HEK293T (cell line): ENCODE data around the gene PLP1.
"Not testable (repeated sequence)": the region's sequence is repeated elsewhere in the genome, so short reads cannot be mapped to it uniquely, and the experiment has no call there.

Experiments used
- CTCF ChIA-PET: fragments of 350-600 bp; formaldehyde crosslinking; extraction: SDS; loops from one replicate; lab custom pipeline; 2021; ENCODE audit warnings: antibody characterized with exemption, inconsistent platforms; lab: Yijun Ruan, JAX
- POLR2A ChIA-PET: fragments of 350-600 bp; formaldehyde crosslinking; extraction: SDS; loops from one replicate; lab custom pipeline; 2020; ENCODE audit warnings: antibody characterized with exemption, inconsistent platforms; lab: Yijun Ruan, JAX
- DNase-seq: peaks from one replicate; pipeline ENCODE4 v3.0.0; 2012; ENCODE audit warnings: mixed read lengths; ENCODE audit errors: extremely low spot score
- ARNT ChIP-seq: fragments of 450-650 bp; IDR thresholded peaks from 2 replicates; pipeline ENCODE4 v1.6.1; 2017; ENCODE audit warnings: mild to moderate bottlenecking
- BHLHE40 ChIP-seq: fragments of 450-650 bp; IDR thresholded peaks from 2 replicates; pipeline ENCODE4 v1.6.1; 2016; ENCODE audit warnings: mild to moderate bottlenecking, moderate library complexity, borderline replicate concordance
- CTBP1 ChIP-seq: fragments of 450-650 bp; IDR thresholded peaks from 2 replicates; pipeline ENCODE4 v1.6.1; 2016; ENCODE audit warnings: borderline replicate concordance
- ELF4 ChIP-seq: fragments of 450-650 bp; IDR thresholded peaks from 2 replicates; pipeline ENCODE4 v1.6.1; 2017; ENCODE audit warnings: antibody characterized with exemption
- FOXA1 ChIP-seq: fragments of 450-650 bp; IDR thresholded peaks from 2 replicates; pipeline ENCODE4 v1.6.1; 2016; ENCODE audit warnings: mild to moderate bottlenecking
- FOXK2 ChIP-seq: fragments of 450-650 bp; IDR thresholded peaks from 2 replicates; pipeline ENCODE4 v1.6.1; 2016; ENCODE audit warnings: mild to moderate bottlenecking
- FOXM1 ChIP-seq: fragments of 450-650 bp; IDR thresholded peaks from 2 replicates; pipeline ENCODE4 v1.6.1; 2017; ENCODE audit warnings: mild to moderate bottlenecking, borderline replicate concordance
- HDGF ChIP-seq: fragments of 450-650 bp; IDR thresholded peaks from 2 replicates; pipeline ENCODE4 v1.6.1; 2017; ENCODE audit warnings: antibody characterized with exemption, borderline replicate concordance
- L3MBTL2 ChIP-seq: fragments of 450-650 bp; conservative IDR thresholded peaks from 2 replicates; pipeline ENCODE4 v1.6.1; 2016; ENCODE audit warnings: mild to moderate bottlenecking
- LEF1 ChIP-seq: fragments of 450-650 bp; IDR thresholded peaks from 2 replicates; pipeline ENCODE4 v1.6.1; 2017; ENCODE audit warnings: mild to moderate bottlenecking, borderline replicate concordance
- NFRKB ChIP-seq: fragments of 450-650 bp; IDR thresholded peaks from 2 replicates; pipeline ENCODE4 v1.6.1; 2016; ENCODE audit warnings: mild to moderate bottlenecking, moderate library complexity
- PKNOX1 ChIP-seq: fragments of 450-650 bp; IDR thresholded peaks from 2 replicates; pipeline ENCODE4 v1.6.1; 2016
- SP1 ChIP-seq: fragments of 450-650 bp; IDR thresholded peaks from 2 replicates; pipeline ENCODE4 v1.6.1; 2017
- SUZ12 ChIP-seq: fragments of 450-650 bp; IDR thresholded peaks from 2 replicates; pipeline ENCODE4 v1.6.1; 2016; ENCODE audit warnings: mild to moderate bottlenecking
- TARDBP ChIP-seq: fragments of 450-650 bp; IDR thresholded peaks from 2 replicates; pipeline ENCODE4 v1.6.1; 2016
- ZNF384 ChIP-seq: fragments of 450-650 bp; IDR thresholded peaks from 2 replicates; pipeline ENCODE4 v1.6.1; 2016

PLP1 gene

GRCh38 chrX:103754401-103754800 is 22.2 kb upstream of the PLP1 start:
- POLR2A ChIA-PET, result no interaction called here
- no peak for DNase-seq
- TF ChIP-seq NFRKB, result no peak
- TF ChIP-seq LEF1, result no peak
- TF ChIP-seq SUZ12, result no peak
- TF ChIP-seq L3MBTL2, result no peak
- no peak for TF ChIP-seq BHLHE40
- TF ChIP-seq ZNF384, result no peak
- TF ChIP-seq TARDBP, result no peak
- no peak for TF ChIP-seq FOXM1
- no peak for TF ChIP-seq FOXA1
- no peak for TF ChIP-seq PKNOX1
- TF ChIP-seq ELF4, result no peak
- TF ChIP-seq HDGF, result no peak
- no peak for TF ChIP-seq ARNT
- no peak for TF ChIP-seq SP1
- TF ChIP-seq CTBP1, result no peak
- CTCF ChIA-PET, result interaction anchor here (1.4 kb wide), 1 partner anchor 19 kb away, joined by 6 read pairs; no protein-coding TSS in a partner anchor

DNA sequence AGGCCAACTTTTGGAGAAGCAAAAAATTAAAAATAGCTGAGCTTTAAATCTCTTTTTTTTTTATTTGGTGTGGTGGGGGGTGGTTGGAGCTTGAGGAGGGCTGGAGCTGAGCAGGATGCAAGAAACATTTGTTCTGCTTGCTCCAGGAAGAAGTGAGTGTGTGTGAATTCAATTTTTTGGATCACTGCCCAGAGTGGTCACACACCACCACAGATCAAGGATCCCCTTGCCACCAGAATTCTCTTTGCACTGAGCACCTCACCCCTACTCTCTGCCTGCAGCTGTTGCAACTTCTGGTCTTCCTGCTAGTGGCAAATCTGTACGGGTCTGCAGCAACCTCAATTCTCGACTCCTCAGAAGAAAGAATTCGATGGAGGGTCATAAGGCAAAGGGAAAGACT is 19.9 kb upstream of the PLP1 start:
- no peak for TF ChIP-seq FOXM1
- TF ChIP-seq LEF1, result no peak
- no peak for TF ChIP-seq L3MBTL2
- TF ChIP-seq NFRKB, result no peak
- TF ChIP-seq PKNOX1, result no peak
- TF ChIP-seq TARDBP, result no peak
- ChIA-PET POLR2A (no interaction called here), CTCF (no interaction called here)
- DNase-seq, result no peak

DNA sequence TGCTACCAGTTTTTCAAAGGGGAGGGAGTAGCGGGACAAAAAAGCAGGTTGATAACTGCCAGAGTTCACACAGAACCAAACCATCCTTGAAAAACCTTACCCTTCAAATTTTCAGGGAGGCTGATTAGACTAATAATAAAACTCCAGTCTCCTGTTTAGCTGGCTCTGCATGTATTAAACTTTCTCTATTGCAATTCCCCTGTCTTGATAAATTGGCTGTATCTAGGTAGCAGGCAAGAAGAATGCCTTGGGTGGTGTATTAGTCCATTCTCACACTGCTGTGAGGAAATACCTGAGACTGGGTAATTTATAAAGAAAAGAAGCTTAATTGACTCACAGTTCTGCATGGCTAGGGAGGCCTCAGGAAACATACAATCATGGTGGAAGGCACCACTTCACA is 18.1 kb upstream of the PLP1 start:
- no peak for DNase-seq
- TF ChIP-seq TARDBP, result no peak
- TF ChIP-seq SP1, result no peak
- no peak for TF ChIP-seq LEF1
- TF ChIP-seq ZNF384, result no peak
- TF ChIP-seq L3MBTL2, result no peak
- no peak for TF ChIP-seq SUZ12
- TF ChIP-seq FOXA1, result no peak
- TF ChIP-seq BHLHE40, result no peak
- no peak for TF ChIP-seq PKNOX1
- TF ChIP-seq NFRKB, result no peak
- no peak for TF ChIP-seq FOXK2
- TF ChIP-seq CTBP1, result no peak
- no peak for TF ChIP-seq HDGF
- TF ChIP-seq ARNT, result no peak
- TF ChIP-seq ELF4, result no peak
- TF ChIP-seq FOXM1, result no peak
- ChIA-PET CTCF (no interaction called here), POLR2A (no interaction called here)

- CTCF ChIA-PET, POLR2A ChIA-PET: not testable (repeated sequence)
Observed at GRCh38 chrX:103763541-103763940, 13.1 kb upstream of the PLP1 start.

DNA sequence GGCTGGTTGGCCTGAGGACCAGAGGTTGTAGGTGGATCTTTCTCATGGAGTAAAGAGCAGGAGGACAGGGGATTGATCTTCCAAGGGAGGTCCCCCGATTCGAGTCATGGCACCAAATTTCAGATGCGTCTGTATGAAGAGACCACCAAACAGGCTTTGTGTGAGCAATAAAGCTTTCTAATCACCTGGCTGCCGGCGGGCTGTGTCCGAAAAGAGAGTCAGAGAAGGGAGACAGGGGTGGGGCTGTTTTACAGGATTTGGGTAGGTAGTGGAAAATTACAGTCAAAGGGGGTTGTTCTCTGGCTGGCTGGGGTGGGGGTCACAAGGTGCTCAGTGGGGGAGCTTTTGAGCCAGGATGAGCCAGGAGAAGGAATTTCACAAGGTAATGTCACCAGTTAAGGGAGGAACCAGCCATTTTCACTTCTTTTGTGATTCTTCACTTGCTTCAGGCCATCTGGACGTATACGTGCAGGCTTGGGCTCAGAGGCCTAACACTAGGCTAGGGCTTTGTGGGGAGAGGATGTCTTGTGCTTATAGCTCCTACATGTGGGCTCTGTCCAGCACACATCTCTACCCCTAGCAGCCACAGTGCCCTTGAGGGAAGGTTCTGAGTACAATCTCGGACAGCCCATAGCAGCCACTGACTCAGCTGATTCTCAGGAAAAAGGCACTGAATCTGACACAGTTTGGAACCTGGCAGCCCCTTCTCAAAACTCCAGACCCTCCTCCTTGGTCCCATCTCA is 9.7 kb upstream of the PLP1 start:
- CTCF ChIA-PET, result interaction anchor here (0.9 to 1.3 kb wide), 2 partner anchors 9 to 137 kb away, joined by 3 to 4 read pairs; partner anchors contain the start of gene PLP1
- DNase-seq, result not testable (repeated sequence)
- POLR2A ChIA-PET, result interaction anchor here (1.5 kb wide), 1 partner anchor 80 kb away, joined by 7 read pairs; no protein-coding TSS in a partner anchor

More at GRCh38 chrX:103763541-103763940, 13.1 kb upstream of the PLP1 start:
- not testable (repeated sequence) for DNase-seq

DNA sequence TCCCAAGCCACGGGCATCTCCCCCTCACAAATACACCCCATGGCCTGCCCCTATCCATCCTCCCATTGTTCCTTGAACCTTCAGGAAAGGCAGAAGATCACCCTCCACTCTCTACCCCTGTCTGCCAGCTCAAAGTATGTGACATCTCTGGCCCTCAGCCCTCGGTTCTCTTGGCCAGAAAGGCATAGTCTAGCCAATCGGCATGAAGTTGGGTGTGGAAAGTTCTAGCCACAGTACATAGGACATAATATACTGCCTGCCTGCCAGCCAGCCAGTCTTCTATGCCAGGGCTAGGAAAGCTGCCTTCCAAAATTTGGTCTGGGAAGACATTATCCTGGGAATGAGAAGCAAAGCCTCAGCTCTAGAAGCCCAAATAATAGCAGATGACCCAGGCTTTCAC is 3.2 kb upstream of the PLP1 start:
- ChIA-PET CTCF (interaction anchor here (0.6 to 2.0 kb wide), 6 partner anchors 18 to 329 kb away, joined by 3 to 10 read pairs (median 3); partner anchors contain the start of gene TMEM31), POLR2A (no interaction called here)
- TF ChIP-seq SP1, result no peak
- no peak for TF ChIP-seq PKNOX1
- no peak for TF ChIP-seq NFRKB
- no peak for DNase-seq
